K562 (cell line): Measurements from ENCODE around the gene PIP5KL1. TPM values are rescaled to one million over a fixed set of nuclear protein-coding genes. Genes with fewer than 3 reads are reported as not detected.
A peak's percentile ranks its signal among the peaks of the same experiment; 100 is the strongest.

Experiments used
- BRF1 ChIP-seq: IDR thresholded peaks from 3 replicates; pipeline ENCODE4 v1.6.1; 2011; ENCODE audit warnings: borderline replicate concordance, mild to moderate bottlenecking; ENCODE audit not compliant: insufficient read length; ENCODE audit errors: extremely low read depth
- CEBPZ ChIP-seq: fragments of 150-350 bp; IDR thresholded peaks from 2 replicates; pipeline ENCODE4 v1.6.1; 2014; ENCODE audit warnings: low read depth, mild to moderate bottlenecking, low read length, borderline replicate concordance
- DEAF1 ChIP-seq: fragments of 450-650 bp; formaldehyde crosslinking; IDR thresholded peaks from 2 replicates; pipeline ENCODE4 v1.4.0; 2020; ENCODE audit warnings: mild to moderate bottlenecking, moderate library complexity
- GATAD2A ChIP-seq: fragments of 450-650 bp; IDR thresholded peaks from 2 replicates; pipeline ENCODE4 v1.6.1; 2017
- KDM5B ChIP-seq: fragments of 200-600 bp; sonication (generic); IDR thresholded peaks from 2 replicates; pipeline ENCODE4 v1.6.1; 2012; ENCODE audit warnings: low read depth, mild to moderate bottlenecking, moderate library complexity, low read length, control low read depth, inconsistent platforms; ENCODE audit not compliant: insufficient replicate concordance
- KLF10 ChIP-seq: fragments of 250-450 bp; sonication (Bioruptor Pico); IDR thresholded peaks from 2 replicates; pipeline ENCODE4 v1.6.1; 2021; ENCODE audit warnings: matching md5 sums
- KLF6 ChIP-seq: fragments of 250-450 bp; sonication (Bioruptor Pico); IDR thresholded peaks from 2 replicates; pipeline ENCODE4 v1.4.0; 2020; ENCODE audit warnings: mild to moderate bottlenecking, moderate library complexity, borderline replicate concordance
- PHF8 ChIP-seq: fragments of 200-600 bp; sonication (generic); IDR thresholded peaks from 2 replicates; pipeline ENCODE4 v1.6.1; 2012; ENCODE audit warnings: mixed run types, mild to moderate bottlenecking, inconsistent platforms, low read length, moderate library complexity, borderline replicate concordance
- POLR3A ChIP-seq: IDR thresholded peaks from 2 replicates; pipeline ENCODE4 v1.6.1; 2011; ENCODE audit warnings: borderline replicate concordance, mild to moderate bottlenecking, moderate library complexity; ENCODE audit not compliant: insufficient read length, insufficient read depth; ENCODE audit errors: extremely low read depth
- PRMT5 ChIP-seq: sonication (generic); formaldehyde crosslinking; IDR thresholded peaks from 2 replicates; pipeline ENCODE4 v1.5.0; 2020; ENCODE audit warnings: missing genetic modification reagents
- RBM14 ChIP-seq: fragments of 200-400 bp; formaldehyde crosslinking; IDR thresholded peaks from 2 replicates; pipeline ENCODE4 v1.6.1; 2018; ENCODE audit warnings: low read depth, mild to moderate bottlenecking, low read length, moderate library complexity, borderline replicate concordance; ENCODE audit not compliant: insufficient read depth
- SMARCE1 ChIP-seq: fragments of 450-650 bp; IDR thresholded peaks from 2 replicates; pipeline ENCODE4 v1.7.1; 2016; ENCODE audit warnings: mild to moderate bottlenecking
- STAG1 ChIP-seq: sonication (generic); formaldehyde crosslinking; IDR thresholded peaks from 2 replicates; pipeline ENCODE4 v1.5.0; 2020; ENCODE audit warnings: missing genetic modification reagents, borderline replicate concordance
- TFAP4 ChIP-seq: sonication (generic); formaldehyde crosslinking; IDR thresholded peaks from 2 replicates; pipeline ENCODE4 v1.8.0; 2022; ENCODE audit warnings: missing genetic modification reagents, mild to moderate bottlenecking, moderate library complexity, borderline replicate concordance
- ZBTB49 ChIP-seq: sonication (generic); formaldehyde crosslinking; IDR thresholded peaks from 2 replicates; pipeline ENCODE4 v1.8.0; 2022; ENCODE audit warnings: missing genetic modification reagents, mild to moderate bottlenecking, borderline replicate concordance
- ZNF778 ChIP-seq: fragments of 450-650 bp; formaldehyde crosslinking; IDR thresholded peaks from 2 replicates; pipeline ENCODE4 v1.4.0; 2020; ENCODE audit warnings: mild to moderate bottlenecking, moderate library complexity
- polyA plus RNA-seq, 8 experiments: library from polyadenylated mRNA; depleted of rRNA in 4 of 8; stranded (reverse) in 5 of 8; unstranded in 3 of 8; fragments of >200 nt; fragmentation: Nextera tagmentation in 2 of 8; fragmentation: Illumina TruSeq in 1 of 8; extraction: Ambion mirVana in 2 of 8; extraction: Trizol in 1 of 8; gene quantifications; 2 replicates each; pipeline versions ENCODE4 v1.2.1 to v1.2.3, GENCODE V29; 2011 to 2014; ENCODE audit warnings: inconsistent platforms in 1 of 8, missing spikeins in 1 of 8
- total RNA-seq, 7 experiments: library from RNA; depleted of rRNA in 6 of 7; stranded (reverse); fragments of >200 nt in 6 of 7; fragmentation: Illumina TruSeq in 2 of 7; extraction: Trizol in 2 of 7; gene quantifications; 2 replicates each; pipeline versions ENCODE4 v1.2.1 to v1.2.3, GENCODE V29; 2011 to 2021; ENCODE audit warnings: low replicate concordance in 1 of 7

The PIP5KL1 gene
- total and polyA plus RNA-seq, 9 of the 15 experiments (the other 6 are each of a cell fraction or from before 2014, with no cell fraction given): 0.18 to 4.8 (median 1.2) TPM

- no peak for TF ChIP-seq ZBTB49 (CRISPR knock-in tag)
- TF ChIP-seq CEBPZ: no peak
- TF ChIP-seq STAG1: no peak
- no peak for TF ChIP-seq PHF8
- no peak for TF ChIP-seq ZNF778 (CRISPR knock-in tag)
- no peak for TF ChIP-seq KLF6 (CRISPR knock-in tag)
- no peak for TF ChIP-seq DEAF1 (CRISPR knock-in tag)
- TF ChIP-seq PRMT5 (CRISPR knock-in tag): no peak
- TF ChIP-seq GATAD2A: 0 out of 2 replicates have a peak, but pooled peaks have one; percentile 13
- TF ChIP-seq KLF10 (CRISPR knock-in tag): no peak
- TF ChIP-seq KDM5B: no peak
- TF ChIP-seq POLR3A: no peak
- no peak for TF ChIP-seq SMARCE1
- no peak for TF ChIP-seq BRF1
- no peak; the same call in 1 of the 2 replicates for TF ChIP-seq TFAP4
- TF ChIP-seq RBM14: no peak
These were observed 52.5 kb downstream of the PIP5KL1 start (continued) for GRCh38 chr9:127878001-127878651.
